Limb (tissue), 2 donors: ENCODE results near the gene LGI2.

ENCODE experiments used
- DNase-seq, 2 donors: peaks; one replicate each; pipeline ENCODE4 v3.0.0-alpha.2; 2016; ENCODE audit errors: extremely low spot score in 2 of 2

The LGI2 gene

DNA sequence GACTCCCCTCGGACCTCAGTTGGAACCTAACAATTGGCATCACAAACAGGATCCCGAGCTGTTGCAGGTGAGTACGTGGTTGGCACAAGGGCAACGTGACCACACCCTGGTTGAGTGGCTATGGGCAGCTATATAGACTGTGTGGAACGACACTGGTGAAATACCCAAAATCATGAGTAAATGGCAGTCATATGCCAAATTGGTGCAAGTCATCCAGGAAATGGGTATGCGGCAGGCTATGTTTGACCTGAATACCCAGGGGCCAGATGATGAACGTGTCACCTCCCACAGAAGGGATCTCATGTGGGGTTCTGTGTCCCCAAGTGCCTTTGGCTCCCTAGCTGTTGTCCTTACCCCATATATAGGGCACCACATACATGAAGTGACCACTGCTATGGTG is 64.7 kb downstream of the LGI2 start:
- no peak for DNase-seq

DNA sequence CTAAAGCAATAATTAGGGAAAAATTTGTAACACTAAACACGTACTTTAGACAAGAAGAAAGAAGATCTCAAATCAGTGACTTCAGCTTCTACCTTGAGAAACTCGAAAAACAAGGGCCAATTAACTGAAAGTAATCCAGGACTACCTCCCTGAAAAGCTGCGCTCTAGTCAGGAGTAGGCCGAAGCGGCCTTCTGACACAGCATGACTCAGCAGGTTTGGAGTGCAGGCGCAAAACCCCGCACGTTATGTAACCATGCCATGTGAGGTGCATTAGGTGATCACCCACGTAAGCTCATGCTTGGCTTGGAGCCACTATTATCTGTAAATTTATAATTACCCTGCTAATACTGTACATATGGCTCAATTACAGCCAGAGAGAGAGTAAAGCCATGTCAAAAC is 65.1 kb downstream of the LGI2 start:
- no peak for DNase-seq

DNA sequence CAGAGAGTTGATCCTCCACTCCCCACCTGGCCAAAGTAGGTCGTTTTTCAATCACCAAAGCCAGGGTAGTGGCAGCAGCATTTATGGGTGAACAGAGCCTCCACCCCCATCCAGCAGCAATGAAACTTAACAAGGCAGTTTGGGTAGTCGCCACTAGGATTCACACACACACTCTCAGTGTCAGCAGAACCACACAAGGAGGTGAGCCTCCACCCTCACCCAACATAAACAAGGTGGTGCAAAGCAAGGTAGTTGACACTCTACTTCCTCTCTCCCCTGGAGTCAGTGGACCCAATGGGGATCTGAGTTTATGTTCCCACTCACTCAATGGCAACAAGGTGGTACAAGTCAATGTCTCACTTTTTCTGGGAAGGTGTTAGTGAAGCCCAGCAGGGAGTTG is 67.5 kb downstream of the LGI2 start:
- DNase-seq, result no peak

DNA sequence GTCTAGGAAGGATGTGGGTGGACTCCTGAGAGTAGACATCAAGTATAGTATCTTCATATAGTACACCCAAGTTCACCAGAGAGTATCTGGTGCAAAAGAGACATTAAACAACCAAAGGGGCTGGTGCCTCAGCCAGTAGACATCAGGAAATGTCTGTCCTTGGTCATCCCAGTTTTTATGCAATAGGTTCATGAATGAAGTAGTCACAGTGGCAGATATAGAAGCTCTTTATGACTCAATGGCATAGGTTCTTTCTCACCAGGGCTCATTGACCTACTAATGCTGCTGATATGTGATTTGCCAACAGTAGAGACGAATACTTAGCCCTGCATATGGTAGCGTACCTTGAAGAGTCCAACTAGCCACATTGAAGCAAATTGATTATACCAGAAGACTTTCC is 72.9 kb downstream of the LGI2 start:
- no peak for DNase-seq

DNA sequence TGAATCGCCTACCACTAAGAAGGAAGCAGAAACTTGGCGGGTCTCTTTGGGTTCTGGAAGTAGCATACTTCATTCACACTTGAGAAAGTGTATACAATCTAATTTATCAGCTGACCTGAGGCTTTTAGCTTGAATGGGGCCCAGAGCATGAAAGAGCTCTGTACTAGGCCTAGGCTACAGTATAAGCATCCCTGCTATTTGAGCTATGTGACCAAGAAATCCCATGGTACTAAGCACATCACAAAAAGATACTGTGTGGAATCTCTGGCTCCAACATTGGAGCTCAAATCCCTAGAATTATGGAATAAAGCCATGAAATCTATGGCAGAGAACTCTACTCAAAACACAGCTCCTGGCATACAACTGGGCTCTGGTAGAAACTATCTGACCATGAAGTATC is 74.0 kb downstream of the LGI2 start:
- DNase-seq, result no peak

DNA sequence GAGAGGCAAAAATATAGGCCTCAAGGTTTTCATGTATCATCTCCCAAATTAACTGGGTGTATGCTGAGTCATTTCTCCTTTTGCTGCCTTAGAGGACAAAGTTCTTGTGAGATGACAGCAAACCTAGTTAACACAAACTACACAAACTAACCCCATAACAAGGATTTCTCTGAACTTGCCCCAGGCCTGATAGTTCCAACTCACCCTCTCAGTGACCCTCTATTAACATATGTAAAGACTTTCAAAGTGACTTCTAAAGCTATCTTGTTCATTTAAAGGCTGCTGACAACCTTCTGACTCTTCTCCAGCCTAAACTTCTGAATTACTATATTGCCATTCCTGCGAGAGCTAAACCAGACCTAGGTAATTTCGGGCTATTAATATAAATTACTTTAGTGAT is 74.7 kb downstream of the LGI2 start:
- no peak for DNase-seq

DNA sequence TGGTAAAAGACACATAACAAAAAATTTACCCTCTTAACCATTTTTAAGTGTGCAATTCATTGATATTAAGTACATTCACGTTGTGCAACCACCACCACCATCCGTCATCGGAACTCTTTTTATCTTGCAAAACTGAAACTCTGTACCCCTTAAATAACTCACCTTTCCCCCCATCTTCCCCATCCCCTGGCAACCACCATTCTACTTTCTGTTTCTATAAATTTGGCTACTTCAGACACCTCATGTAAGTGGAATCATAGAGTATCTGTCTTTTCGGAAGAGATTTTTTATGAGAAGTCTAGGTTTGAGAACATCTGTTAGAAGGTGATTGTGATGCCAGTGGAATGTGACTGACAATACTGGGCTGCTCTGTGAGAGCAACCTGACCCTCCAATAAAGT is 78.1 kb downstream of the LGI2 start:
- DNase-seq, result no peak

DNA sequence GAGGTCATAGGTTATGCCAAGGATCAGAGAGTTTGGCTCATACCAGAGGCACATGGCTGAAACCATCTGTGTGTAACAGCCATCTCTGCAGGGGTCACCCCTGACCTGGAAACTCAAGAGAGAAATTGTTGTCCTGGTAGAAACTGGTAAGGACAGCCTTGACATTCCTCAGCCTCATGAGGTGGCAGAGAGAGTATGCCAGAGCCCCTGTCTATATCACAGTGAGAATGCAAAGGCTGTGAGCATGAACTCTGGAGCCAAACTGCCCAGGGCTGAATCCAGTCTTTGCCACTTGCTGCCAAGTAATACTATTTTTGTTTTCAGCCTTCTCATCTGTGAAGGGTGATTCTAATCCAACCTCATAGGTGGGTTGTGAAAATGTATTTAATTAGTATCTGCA is 80.8 kb downstream of the LGI2 start:
- no peak for DNase-seq
